Measurements from ENCODE around the gene CES2.
"Not testable (repeated sequence)": the region's sequence is repeated elsewhere in the genome, so short reads cannot be mapped to it uniquely, and the experiment has no call there.

CES2 gene

DNA sequence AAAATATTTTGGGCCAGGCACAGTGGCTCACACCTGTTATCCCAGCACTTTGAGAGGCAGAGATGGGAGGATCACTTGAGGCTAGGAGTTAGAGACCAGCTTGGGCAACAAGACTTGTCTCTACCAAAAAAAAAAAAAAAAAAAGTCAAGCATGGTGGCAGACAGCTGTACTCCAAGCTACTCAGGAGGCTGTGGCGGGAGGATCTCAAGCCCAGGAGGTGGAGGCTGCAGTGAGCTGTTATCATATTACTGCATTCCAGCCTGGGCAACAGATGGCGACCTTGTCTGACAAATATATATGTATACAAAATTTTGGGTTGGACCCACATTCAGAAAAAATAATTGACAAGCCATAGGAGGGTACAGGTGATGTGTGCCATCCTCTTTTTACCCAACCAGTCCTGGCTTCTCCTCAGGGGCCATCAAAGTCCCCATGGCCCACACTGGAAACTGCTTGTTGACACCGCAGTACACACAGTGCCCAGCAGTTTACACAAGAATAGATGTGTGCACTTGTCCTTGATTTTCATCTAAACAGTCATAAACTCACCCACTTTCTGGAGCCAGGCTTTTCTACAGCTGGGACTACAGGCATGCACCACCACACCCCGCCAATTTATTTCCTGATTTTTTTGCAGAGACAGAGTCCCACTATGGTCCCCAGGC lies 1.7 kb downstream of the CES2 start:
- no peak for DNase-seq

DNA sequence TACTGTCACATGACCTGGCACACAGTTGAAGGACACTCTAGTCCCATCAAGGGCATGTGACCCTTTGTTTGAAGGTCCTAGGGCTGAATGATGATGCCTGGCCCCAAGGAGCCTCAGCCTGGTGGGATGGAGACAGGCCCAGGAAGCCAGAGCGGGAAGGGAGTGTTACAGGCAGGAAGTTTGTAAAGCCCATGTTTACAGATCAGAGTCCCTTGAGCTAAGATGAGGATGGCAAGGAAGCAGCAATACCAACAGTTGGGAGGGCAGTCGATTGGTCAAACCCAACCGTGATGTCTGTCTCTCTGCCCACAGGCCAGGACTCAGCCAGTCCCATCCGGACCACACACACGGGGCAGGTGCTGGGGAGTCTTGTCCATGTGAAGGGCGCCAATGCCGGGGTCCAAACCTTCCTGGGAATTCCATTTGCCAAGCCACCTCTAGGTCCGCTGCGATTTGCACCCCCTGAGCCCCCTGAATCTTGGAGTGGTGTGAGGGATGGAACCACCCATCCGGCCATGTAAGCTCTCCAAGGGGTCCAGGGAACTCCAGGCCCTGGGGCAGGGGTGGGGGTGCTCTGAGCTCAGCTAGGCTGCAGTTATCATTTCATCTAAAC lies 2.5 kb downstream of the CES2 start:
- DNase-seq: no peak

DNA sequence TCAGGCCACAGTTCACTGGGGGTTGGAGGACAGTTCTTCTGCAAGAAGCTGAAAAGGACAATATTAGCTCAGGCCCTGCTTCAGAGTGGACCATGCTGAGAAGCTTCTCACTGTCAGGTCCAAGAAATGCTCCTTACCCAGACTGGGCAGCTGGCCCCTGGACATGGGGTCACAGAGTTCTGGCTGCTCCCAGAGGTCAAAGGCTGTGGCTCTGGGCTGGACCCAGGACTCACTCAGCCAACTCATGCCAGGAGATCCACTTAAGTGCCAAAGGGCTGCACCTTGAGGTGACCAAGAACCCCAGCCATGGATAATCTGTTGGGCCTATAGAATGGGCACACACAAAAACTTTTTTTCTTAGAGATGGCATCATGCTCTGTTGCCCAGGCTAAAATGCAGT lies 4.0 kb downstream of the CES2 start:
- DNase-seq: no peak

DNA sequence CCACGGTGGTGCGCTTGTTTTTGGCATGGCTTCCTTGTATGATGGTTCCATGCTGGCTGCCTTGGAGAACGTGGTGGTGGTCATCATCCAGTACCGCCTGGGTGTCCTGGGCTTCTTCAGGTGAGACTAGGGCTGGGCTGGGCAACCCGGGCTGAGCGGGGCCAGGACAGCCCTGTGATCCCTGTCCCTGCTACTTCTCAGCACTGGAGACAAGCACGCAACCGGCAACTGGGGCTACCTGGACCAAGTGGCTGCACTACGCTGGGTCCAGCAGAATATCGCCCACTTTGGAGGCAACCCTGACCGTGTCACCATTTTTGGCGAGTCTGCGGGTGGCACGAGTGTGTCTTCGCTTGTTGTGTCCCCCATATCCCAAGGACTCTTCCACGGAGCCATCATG lies 4.9 kb downstream of the CES2 start:
- DNase-seq: no peak

DNA sequence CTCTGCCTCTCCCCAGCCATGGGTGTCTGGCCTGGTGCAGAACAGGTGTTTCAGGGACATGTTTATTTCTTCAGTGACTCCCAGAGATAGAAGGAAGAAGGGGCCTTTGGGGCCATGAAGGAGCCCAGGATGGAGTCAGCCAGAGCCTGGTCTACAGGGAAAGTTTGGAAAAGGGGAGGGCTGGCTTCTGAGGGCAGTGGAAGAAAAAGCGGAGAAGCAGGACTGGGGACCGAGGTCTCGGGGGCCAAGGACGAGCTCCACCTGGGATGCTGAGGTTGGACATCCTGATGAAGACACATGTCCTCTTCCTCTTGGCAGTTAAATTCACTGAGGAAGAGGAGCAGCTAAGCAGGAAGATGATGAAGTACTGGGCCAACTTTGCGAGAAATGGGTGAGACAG lies 7.7 kb downstream of the CES2 start:
- DNase-seq: no peak

DNA sequence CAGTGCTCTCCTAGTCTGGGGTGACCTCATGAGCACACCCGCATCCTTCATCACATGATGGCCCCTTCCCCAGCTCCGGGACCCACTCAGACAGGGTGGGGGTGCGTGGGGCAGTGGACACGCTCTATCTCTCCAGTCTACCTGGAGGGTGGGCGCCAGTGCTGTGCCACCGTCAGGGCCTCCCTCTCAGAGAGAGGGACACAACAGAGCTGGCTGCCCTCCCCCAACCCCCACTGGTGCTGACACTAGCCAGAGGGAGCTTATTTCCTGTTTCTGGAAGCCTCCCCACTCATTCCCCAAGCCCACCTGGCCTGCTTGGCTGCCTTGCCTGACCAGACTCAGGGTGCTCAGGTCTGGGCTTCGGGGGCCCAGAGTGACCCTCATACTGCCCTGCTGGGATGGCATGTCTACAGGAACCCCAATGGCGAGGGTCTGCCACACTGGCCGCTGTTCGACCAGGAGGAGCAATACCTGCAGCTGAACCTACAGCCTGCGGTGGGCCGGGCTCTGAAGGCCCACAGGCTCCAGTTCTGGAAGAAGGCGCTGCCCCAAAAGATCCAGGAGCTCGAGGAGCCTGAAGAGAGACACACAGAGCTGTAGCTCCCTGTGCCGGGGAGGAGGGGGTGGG lies 8.2 kb downstream of the CES2 start:
- no peak for DNase-seq

DNA sequence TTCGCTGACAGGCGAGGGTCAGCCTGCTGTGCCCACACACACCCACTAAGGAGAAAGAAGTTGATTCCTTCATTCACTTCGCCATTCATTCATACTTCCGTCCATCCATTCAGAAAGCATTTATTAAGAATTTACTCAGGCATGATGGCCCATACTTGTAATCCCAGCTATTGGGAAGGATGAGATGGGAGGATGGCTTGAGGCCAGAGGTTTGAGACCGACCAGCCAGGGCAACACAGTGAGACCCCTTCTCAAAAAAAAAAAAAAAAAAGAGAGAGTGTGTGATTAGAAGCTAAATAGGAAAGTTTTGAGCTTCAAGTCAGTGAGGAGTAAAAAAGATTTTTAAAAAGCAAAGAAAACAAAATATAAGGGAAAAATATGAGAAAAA lies 8.7 kb downstream of the CES2 start:
- DNase-seq: no peak

DNA sequence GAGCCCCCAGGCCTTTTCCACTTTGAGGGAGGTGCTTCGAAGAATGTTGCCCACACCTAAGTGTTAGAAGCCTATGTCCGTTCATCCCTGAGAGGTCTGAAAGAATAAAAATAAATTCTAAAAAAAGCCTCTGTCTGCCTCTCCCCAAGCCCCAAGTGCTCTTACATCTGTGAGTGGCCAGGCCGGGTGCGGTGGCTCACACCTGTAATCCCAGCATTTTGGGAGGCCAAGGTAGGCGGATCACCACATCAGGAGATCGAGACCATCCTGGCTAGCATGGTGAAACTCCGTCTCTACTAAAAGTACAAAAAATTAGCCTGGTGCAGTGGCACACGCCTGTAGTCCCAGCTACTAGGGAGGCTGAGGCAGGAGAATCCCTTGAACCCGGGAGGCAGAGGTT lies 9.7 kb downstream of the CES2 start:
- not testable (repeated sequence) for DNase-seq

DNA sequence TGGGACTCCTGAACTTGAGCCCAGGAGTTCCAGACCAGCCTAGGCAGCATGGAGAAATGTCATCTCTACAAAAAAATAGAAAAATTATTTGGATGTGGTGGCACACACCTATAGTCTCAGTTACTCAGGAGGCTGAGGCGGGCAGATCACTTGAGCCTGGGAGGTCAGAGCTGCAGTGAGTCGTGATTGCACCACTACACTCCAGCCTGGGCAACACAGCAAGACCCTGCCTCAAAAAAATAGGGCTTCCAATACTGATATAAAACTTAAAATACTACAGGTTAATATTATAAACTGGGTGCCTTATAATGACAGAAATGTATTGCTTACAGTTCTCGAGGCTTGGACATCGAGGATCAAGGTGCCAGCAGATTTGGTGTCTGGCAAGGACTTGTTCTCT lies 10.6 kb downstream of the CES2 start:
- no peak for DNase-seq

DNA sequence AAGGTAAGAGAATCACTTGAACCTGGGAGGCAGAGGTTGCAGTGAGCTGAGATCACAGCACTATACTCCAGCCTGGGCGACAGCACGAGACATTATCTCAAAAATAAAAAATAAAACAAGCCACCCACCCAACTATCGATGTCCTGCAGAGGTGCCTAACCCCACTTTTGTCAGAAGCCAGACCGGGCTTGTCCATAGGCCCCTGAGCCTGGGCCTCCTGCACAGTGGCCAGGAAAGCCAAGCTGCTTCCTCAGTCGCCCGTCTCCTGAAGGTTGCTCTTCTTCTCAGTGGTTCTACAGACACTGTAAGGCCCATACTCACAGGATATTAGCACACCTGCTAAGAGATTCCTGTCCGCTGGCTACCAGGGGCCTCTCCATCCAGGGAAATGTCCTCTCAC lies 11.2 kb downstream of the CES2 start:
- no peak for DNase-seq

DNA sequence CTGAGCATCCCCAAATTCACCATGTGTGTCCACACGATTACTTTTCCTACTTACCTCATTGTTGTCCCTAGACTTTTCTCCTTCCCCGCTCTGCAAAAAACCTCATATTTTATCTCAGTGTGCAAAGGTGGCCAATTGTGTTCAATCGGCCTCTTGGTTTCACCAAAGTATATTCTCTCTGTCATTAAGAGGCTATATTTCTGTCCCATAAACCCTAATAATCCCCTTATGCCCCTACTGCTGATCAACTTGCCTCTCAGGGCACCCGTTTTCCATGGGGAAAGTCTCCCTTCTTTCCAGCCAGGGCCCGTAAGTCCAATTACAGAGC lies 11.6 kb downstream of the CES2 start:
- no peak for DNase-seq

DNA sequence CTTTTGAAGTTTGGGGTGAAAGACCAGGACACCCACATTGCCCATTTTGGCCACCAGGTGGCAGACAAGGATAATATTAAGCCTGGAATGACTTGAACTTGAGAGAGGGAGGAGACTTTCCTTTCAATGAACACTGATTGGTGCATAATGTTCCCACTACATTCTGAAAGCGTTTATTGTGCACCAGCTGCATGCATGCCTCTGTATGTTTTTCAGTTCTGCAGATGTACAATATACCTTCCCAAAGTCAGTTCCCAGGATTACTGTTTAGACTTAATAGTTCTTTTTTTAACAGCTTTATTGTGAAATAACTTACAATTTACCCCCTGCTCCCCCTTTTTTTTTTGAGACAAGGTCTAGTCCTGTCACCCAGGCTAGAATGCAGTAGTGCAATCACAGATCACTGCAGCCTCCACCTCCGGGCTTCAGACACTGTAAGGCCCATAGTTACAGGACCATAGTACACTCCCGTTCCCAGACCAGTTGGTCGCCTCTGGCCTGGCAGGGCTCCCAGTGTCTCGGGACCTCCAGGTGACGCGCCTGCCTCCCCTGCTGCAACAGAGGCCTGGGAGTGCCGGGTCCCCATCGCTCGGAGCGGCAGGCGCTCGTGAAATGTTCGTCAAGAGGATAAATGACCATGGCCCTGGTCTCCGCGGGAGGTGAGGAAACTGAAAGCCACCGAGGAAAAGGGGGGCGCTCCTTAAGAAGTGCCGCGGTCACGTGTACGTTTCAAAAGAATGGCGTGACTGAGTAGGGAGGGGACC lies 12.2 kb downstream of the CES2 start:
- peak; percentile 34 for DNase-seq

DNA sequence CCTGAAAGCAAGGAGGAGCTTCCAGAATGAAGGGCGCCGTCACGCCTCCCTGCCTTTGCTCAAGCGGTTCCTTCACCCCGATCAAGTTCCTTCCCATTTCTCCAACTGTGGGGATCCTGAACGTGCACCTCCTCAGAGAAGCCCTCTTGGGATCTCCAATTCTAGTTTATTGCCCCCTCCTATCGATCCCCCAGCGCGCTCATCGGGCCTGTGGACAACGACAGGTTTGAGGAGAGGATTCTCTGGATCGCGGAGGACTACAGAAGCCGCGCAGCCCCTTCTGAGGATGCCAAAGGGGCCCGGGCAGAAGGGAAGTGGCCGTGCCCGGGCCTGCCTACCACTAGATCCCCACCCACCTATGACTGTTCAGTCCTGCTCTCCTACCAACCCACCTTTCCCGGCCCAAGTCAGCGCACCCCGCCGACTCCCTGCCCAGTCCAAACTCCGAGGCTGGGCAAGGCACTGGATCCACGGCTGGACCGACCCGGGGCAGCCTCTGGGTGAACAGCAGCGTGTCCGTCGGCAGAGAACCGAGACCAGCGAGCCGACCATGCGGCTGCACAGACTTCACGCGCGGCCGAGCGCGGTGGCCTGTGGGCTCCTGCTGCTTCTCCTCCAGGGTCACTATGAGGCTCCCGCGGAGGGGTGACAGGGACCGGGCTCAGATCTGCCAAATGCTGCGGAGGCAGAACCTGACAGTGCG lies 13.0 kb downstream of the CES2 start:
- no peak for DNase-seq

DNA sequence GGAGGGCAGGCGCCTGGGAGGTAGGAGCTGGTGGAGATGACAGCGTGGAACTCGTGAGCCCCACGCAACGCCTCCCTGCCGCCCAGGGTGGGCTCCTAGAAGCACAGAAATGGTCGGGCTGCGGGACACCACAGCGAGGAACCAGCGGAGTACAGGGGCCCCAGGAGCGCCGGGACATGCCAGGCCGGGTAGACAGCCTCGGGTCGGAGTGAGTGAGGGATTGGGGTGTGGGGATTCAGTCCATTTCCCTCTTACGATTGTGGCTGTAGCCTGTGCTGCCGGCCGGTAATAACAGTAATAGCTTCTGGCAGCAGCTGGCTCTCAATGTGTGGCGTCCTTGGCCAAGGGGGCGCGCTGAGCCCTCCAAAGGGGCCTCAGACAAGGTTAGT lies 13.5 kb downstream of the CES2 start:
- no peak for DNase-seq

DNA sequence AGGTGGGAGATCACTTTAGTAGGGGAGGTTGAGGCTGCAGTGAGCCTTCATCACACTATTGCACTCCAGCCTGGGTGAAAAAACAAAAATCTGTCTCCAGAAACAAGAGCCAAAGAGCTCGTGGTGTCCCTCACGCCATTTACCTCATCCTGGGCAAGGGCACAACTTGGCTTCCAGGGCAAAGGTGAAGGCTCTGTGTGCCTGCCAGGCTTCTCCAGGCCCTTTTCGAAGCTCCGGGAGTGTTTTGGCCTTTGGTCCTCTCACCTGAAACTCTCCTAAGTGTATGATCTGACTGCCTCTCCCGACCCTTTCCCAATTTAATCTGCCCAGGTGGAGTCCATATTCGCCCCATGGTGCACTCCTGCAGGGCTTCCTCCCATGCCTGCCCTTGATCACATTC lies 14.2 kb downstream of the CES2 start:
- DNase-seq: no peak

DNA sequence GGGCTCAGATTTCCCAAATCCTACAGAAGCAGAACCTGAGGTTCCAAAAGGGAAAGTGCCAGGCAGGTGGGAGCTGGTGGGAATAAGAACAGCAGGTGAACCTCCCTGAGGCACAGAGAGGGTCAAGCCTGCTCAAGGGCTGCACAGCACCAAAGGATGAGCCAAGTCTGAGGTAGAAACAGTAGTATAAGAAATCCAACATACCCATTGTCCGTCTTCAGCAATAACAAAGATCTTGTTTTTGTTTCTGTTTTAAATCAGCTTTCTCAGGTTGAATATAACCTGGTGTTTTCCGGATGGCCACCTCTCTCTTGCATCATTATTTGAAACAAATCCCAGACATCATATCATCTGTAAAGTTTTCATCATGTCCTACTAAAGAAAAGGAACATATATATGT lies 15.1 kb downstream of the CES2 start:
- DNase-seq: no peak

DNA sequence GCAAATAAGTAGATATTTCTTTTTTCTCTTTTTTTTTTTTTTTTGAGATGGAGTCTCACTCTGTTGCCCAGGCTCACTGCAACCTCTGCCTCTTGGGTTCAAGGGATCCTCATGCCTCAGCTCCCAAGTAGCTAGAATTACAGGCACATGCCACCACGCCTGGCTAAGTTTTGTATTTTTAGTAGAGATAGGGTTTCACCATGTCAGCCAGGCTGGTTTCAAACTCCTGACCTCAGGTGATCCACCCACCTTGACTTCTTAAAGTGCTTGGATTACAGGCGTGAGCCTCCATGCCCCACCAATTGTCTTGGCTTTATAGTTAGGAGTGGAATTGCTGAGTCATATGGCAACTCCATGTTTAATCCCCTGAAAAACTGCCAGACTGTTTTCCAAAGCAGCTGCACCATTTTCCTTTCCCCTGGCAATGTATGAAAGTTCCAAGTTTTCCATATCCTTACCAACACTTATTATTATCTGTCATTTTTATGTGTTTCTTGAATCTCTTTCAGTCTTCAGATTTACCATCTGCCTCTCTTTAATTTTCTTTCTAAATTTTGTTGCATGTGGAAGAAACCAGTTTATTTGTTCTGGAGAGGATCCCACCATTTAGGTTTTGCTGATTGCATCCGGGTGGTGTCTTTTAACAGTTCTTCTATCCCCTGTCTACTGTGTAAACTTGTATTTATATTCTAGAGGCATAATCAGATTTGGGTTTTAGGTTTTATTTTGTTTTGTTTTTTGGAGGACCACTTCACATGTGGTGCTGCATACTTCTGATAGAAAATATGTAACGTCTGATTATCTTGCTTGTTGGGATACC lies 15.9 kb downstream of the CES2 start:
- no peak for DNase-seq

DNA sequence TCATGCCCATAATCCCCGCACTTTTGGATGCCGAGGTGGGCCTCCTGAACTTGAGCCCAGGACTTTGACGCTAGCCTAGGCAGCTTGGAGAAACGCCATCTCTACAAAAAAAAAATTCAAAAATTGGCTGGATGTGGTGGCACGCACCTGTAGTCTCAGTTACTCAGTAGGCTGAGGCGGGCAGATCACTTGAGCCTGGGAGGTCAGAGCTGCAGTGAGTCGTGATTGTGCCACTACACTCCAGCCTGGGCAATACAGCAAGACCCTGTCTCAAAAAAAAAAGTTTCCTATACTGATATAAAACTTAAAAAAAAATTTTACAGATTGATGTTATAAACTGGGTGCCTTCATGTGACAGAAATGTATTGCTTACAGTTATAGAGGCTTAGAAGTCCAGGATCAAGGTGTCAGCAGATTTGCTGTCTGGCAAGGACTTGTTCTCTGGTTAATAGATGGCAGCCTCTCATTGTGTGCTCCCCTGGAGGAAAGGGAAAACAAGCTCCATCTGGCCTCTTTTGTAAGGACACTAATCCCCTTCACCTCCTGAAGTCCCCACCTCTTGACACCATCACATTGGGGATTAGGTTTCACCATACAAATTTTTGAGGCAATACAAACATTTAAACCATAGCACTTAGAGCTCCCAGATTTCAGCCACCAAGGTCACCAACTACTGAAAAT lies 17.3 kb downstream of the CES2 start:
- no peak for DNase-seq

DNA sequence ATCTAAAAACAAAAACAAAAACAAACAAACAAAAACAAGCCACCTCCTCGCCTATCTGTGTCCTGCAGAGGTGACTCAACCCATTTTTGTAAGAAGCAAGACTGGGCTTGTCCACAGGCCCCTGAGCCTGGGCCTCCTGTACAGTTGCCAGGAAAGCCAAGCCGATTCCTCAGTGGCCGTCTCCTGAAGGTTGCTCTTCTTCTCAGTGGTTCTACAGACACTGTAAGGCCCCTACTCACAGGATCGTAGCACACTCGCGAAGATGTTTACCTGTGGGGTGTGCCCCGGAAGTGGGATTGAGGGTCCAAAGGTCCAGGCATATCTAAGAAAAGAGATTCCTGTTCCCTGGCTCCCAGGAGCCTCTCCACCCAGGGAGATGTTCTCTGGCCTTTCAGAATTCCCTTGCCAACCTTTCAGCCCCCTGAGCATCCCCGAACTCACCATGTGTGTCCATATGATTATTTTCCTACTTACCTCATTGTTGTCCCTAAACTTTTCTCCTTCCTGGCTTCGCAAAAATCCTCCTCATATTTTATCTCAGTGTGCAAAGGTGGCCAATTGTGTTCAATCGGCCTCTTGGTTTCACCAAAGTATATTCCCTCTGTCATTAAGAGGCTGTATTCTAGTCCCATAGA lies 18.3 kb downstream of the CES2 start:
- DNase-seq: no peak

DNA sequence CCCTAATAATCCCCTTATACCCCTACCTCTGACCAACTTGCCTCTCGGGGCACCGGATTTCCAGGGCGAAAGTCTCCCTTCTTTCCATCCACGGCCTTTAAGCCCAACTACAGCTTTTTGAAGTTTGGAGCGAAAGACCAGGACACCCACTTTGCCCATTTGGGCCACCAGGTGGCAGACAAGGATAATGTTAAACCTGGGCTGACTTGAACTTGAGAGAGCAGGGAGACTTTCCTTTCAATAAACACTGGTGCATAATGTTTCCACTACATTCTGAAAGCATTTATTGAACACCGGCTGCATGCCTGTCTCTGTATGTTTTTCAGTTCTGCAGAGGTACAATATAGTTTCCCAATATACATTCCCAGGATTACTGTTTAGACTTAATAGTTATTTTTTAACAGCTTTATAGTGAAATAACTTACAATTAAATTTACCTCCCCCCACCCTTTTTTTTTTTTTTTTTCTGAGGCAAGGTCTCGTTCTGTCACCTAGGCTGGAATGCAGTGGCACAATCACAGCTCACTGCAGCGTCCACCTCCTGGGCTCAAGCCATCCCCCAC lies 18.9 kb downstream of the CES2 start:
- peak; percentile 43 for DNase-seq

All from NK-92 treated with Interleukin-12 subunit alpha and Interleukin-12 subunit beta, amount 100 ng/mL, for 24 hours (cell line).